MCF 10A (cell line): ENCODE measurements around the gene ECT2L. TPM values are rescaled to one million over a fixed set of nuclear protein-coding genes. Genes with fewer than 3 reads are reported as not detected.

Experiments used
- BruUV-seq: library from RNA; stranded (reverse); fragments of 400-500 nt; replicated peaks from 2 replicates; lab custom pipeline; 2021; lab: Mats Ljungman, UMichigan
- CTCF ChIA-PET: fragments of 300-600 bp; sonication (Branson Sonifier 250); formaldehyde crosslinking; extraction: SDS; loops from one replicate; lab custom pipeline; 2021; ENCODE audit warnings: antibody characterized with exemption, inconsistent platforms; lab: Yijun Ruan, JAX
- POLR2A ChIA-PET: fragments of 300-600, 350-650 bp; sonication (Branson Sonifier 250); formaldehyde crosslinking; extraction: SDS; loops from one replicate; lab custom pipeline; 2020; ENCODE audit warnings: antibody characterized with exemption, inconsistent platforms; lab: Yijun Ruan, JAX
- DNase-seq: peaks from one replicate; pipeline ENCODE4 v3.0.0-alpha.2; 2018; ENCODE audit not compliant: unreplicated experiment
- H3K27ac Mint-ChIP-seq: one replicate; pipeline ENCODE4 v1.8.0; 2022; ENCODE audit warnings: mild to moderate bottlenecking, low read depth, mixed read lengths; ENCODE audit not compliant: unreplicated experiment
- H3K27me3 Mint-ChIP-seq: one replicate; pipeline ENCODE4 v1.8.0; 2022; ENCODE audit warnings: mixed read lengths; ENCODE audit not compliant: insufficient read depth, unreplicated experiment
- H3K36me3 Mint-ChIP-seq: one replicate; pipeline ENCODE4 v1.8.0; 2022; ENCODE audit warnings: mild to moderate bottlenecking, moderate library complexity, mixed read lengths; ENCODE audit not compliant: insufficient read depth, unreplicated experiment
- H3K4me1 Mint-ChIP-seq: one replicate; pipeline ENCODE4 v1.8.0; 2022; ENCODE audit warnings: mixed read lengths; ENCODE audit not compliant: insufficient read depth, unreplicated experiment
- H3K4me3 Mint-ChIP-seq: one replicate; pipeline ENCODE4 v1.8.0; 2022; ENCODE audit warnings: mild to moderate bottlenecking, moderate library complexity, mixed read lengths; ENCODE audit not compliant: unreplicated experiment
- H3K9me3 Mint-ChIP-seq: one replicate; pipeline ENCODE4 v1.8.0; 2022; ENCODE audit warnings: mixed read lengths; ENCODE audit not compliant: unreplicated experiment
- CTCF ChIP-seq: fragments of 200-600 bp; IDR thresholded peaks from one replicate; pipeline ENCODE4 v1.8.0; 2022; ENCODE audit warnings: antibody characterized with exemption, mild to moderate bottlenecking; ENCODE audit not compliant: unreplicated experiment
- intact Hi-C: fragments of 100-400 bp; cut with micrococcal nuclease; formaldehyde crosslinking; loops from 2 replicates; pipeline ENCODE4 v1.14.1; 2022
- total RNA-seq: library from RNA; stranded (reverse); gene quantifications from 2 replicates; pipeline ENCODE4 v1.2.3, GENCODE V29; 2022

Gene ECT2L
- total RNA-seq, 1 experiment from 2014 or later: not detected

GRCh38 chr6:138782243-138782642 is 13.6 kb upstream of the ECT2L start:
- POLR2A ChIA-PET: interaction anchor here (0.6 to 0.7 kb wide), 3 partner anchors 8 to 658 kb away, joined by 3 to 4 read pairs (median 3); partner anchors contain the start of gene CCDC28A
- CTCF ChIA-PET: no interaction called here
- no peak overlapping the region for H3K4me3 Mint-ChIP-seq
- intact Hi-C loops: no loop called here
- BruUV-seq: no TSS peak
- no peak for DNase-seq
- H3K27me3 Mint-ChIP-seq: no peaks in the 10 kb centered on the region
- no peak for TF ChIP-seq CTCF
- H3K9me3 Mint-ChIP-seq: no peaks in the 10 kb centered on the region
- H3K27ac Mint-ChIP-seq: no peak overlapping the region
- no peaks in the 10 kb centered on the region for H3K4me1 Mint-ChIP-seq
- H3K36me3 Mint-ChIP-seq: peaks cover 67% of the 10 kb centered on the region

- Mint-ChIP-seq H3K4me1 (no peaks in the 10 kb centered on the region), H3K36me3 (peaks cover 55% of the 10 kb centered on the region), H3K4me3 (no peak overlapping the region), H3K27ac (no peak overlapping the region), H3K9me3 (no peaks in the 10 kb centered on the region), H3K27me3 (no peaks in the 10 kb centered on the region)
- CTCF ChIA-PET: no interaction called here
- intact Hi-C loops: no loop called here
- no peak for DNase-seq
- no peak for TF ChIP-seq CTCF
- no TSS peak for BruUV-seq
- POLR2A ChIA-PET: no interaction called here
Observed at GRCh38 chr6:138785079-138785478, 10.8 kb upstream of the ECT2L start.

DNA sequence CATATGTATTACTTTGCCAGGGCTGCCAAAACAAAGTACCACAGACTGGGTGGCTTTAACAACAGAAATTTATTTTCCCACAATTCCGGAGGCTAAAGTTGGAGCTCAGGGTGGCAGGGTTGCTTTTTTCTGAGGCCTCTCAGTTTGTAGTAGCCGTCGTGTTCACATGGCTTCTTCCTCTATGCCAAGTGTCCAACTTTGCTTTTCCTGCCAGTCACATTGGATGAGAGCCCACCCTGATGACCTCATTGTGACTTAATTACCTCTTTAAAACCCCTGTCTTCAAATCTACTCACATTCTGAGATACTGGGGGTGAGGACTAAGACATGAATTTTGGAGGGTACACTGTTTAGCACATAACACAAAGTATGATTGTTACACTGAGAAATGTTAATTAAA is 9.9 kb upstream of the ECT2L start:
- Mint-ChIP-seq H3K4me1 (no peaks in the 10 kb centered on the region), H3K9me3 (no peaks in the 10 kb centered on the region), H3K36me3 (peaks cover 49% of the 10 kb centered on the region), H3K4me3 (no peak overlapping the region), H3K27me3 (no peaks in the 10 kb centered on the region), H3K27ac (no peak overlapping the region)
- BruUV-seq: no TSS peak
- intact Hi-C loops: no loop called here
- ChIA-PET POLR2A (no interaction called here), CTCF (interaction anchor here (0.5 kb wide), 1 partner anchor 268 kb away, joined by 5 read pairs; no protein-coding TSS in a partner anchor)
- TF ChIP-seq CTCF: no peak
- no peak for DNase-seq

DNA sequence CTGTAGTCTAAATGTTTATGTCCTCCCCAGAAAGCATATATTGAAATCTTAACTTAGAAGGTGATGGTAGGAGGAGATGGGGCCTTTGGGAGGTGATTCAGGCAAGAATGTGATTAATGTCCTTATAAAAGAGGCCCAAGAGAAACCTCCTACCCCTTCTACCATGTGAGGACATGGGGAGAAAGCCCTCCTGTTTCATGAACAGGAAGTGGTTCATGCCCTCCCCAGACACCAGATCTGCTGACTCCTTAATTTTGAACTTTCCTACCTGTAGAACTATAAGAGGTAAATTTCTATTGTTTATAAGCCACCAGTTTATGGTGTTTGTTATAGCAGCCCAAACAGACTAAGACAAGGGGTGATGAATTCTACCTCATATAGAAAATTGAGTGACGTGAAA is 8.7 kb upstream of the ECT2L start:
- ChIA-PET CTCF (interaction anchor here (0.6 kb wide), 1 partner anchor 623 kb away, joined by 3 read pairs; no protein-coding TSS in a partner anchor), POLR2A (no interaction called here)
- BruUV-seq: no TSS peak
- Mint-ChIP-seq H3K27ac (no peak overlapping the region), H3K4me1 (no peaks in the 10 kb centered on the region), H3K4me3 (no peak overlapping the region), H3K27me3 (no peaks in the 10 kb centered on the region), H3K36me3 (peaks cover 42% of the 10 kb centered on the region), H3K9me3 (no peaks in the 10 kb centered on the region)
- no peak for TF ChIP-seq CTCF
- no peak for DNase-seq
- intact Hi-C loops: no loop called here
